GM23338 (cell line): ENCODE measurements around the gene KRT17.
"Not testable (repeated sequence)": the region's sequence is repeated elsewhere in the genome, so short reads cannot be mapped to it uniquely, and the experiment has no call there.

ENCODE experiments used
- CREB1 ChIP-seq: fragments of 250-450 bp; sonication (Bioruptor Pico); IDR thresholded peaks from 2 replicates; pipeline ENCODE4 v1.5.0; 2020; ENCODE audit warnings: low read depth, mild to moderate bottlenecking, moderate library complexity
- CTCF ChIP-seq, 2 experiments: fragments of 200-600 bp in 1 of 2; sonication (generic) in 1 of 2; conservative IDR thresholded peaks; 2 replicates each; pipeline versions ENCODE4 v1.5.1 to v1.6.1; 2016 to 2017; ENCODE audit warnings: antibody characterized with exemption in 2 of 2, low read depth in 2 of 2, mild to moderate bottlenecking in 2 of 2, moderate library complexity in 1 of 2
- ETS1 ChIP-seq: IDR thresholded peaks from 2 replicates; pipeline ENCODE4 v1.6.1; 2016; ENCODE audit warnings: antibody characterized with exemption
- EZH2 ChIP-seq: fragments of 200-600 bp; sonication (generic); IDR thresholded peaks from one replicate; pipeline ENCODE4 v1.8.0; 2017; ENCODE audit warnings: antibody characterized with exemption, mild to moderate bottlenecking, low read depth; ENCODE audit not compliant: unreplicated experiment
- EZH2phosphoT487 ChIP-seq: fragments of 200-600 bp; sonication (generic); IDR thresholded peaks from one replicate; pipeline ENCODE4 v1.8.1; 2018; ENCODE audit warnings: antibody characterized with exemption; ENCODE audit not compliant: unreplicated experiment
- JUNB ChIP-seq: IDR thresholded peaks from one replicate; pipeline ENCODE4 v1.6.1; 2016; ENCODE audit warnings: antibody characterized with exemption; ENCODE audit not compliant: unreplicated experiment
- POLR2AphosphoS5 ChIP-seq: IDR thresholded peaks from 2 replicates; pipeline ENCODE4 v1.6.1; 2016; ENCODE audit warnings: antibody characterized with exemption, low read depth
- REST ChIP-seq: IDR thresholded peaks from one replicate; pipeline ENCODE4 v1.6.1; 2018; ENCODE audit warnings: antibody characterized with exemption; ENCODE audit not compliant: unreplicated experiment
- STAT1 ChIP-seq: IDR thresholded peaks from one replicate; pipeline ENCODE4 v1.6.1; 2016; ENCODE audit warnings: antibody characterized with exemption; ENCODE audit not compliant: unreplicated experiment
- ZNF114 ChIP-seq: fragments of 250-450 bp; sonication (Bioruptor Pico); IDR thresholded peaks from 2 replicates; pipeline ENCODE4 v1.5.0; 2020; ENCODE audit warnings: mild to moderate bottlenecking, moderate library complexity
- ZNF331 ChIP-seq: fragments of 250-450 bp; sonication (Bioruptor Pico); IDR thresholded peaks from 2 replicates; pipeline ENCODE4 v1.5.0; 2020; ENCODE audit warnings: low read depth, mild to moderate bottlenecking, moderate library complexity
- ZNF462 ChIP-seq: fragments of 250-450 bp; sonication (Bioruptor Pico); IDR thresholded peaks from 2 replicates; pipeline ENCODE4 v1.5.0; 2020; ENCODE audit warnings: mild to moderate bottlenecking, moderate library complexity

- not testable (repeated sequence) for TF ChIP-seq REST; POLR2AphosphoS5; CTCF (conservative IDR thresholded peaks at IDR 0.05; ENCODE audit: low read depth in 2 of 2); CREB1 (CRISPR knock-in tag); EZH2; ZNF114; ETS1; JUNB; EZH2phosphoT487; ZNF462; ZNF331 (CRISPR knock-in tag); STAT1
Measured at GRCh38 chr17:41621435-41621817, 2.9 kb downstream of the KRT17 start.
